NCI-H2029 (cell line): Measurements from ENCODE around the gene NFAT5.

Experiments used
- DNase-seq: peaks from one replicate; lab custom pipeline; 2025; lab: John Stamatoyannopoulos, UW

Gene NFAT5

GRCh38 chr16:69644790-69645189 lies 79.0 kb downstream of the NFAT5 start:
- DNase-seq: no peak

DNA sequence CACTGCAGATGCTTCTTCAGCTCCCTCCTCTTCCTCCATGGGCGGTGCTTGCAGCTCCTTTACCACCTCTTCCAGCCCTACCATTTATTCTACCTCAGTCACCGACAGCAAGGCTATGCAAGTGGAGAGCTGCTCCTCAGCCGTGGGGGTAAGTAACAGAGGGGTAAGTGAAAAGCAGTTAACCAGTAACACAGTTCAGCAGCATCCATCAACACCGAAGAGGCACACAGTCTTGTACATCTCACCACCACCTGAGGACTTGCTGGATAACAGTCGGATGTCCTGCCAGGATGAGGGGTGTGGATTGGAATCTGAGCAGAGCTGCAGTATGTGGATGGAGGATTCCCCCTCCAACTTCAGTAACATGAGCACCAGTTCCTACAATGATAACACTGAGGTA lies 81.3 kb downstream of the NFAT5 start:
- no peak for DNase-seq

- DNase-seq: no peak
Measured at GRCh38 chr16:69651217-69651616, 85.5 kb downstream of the NFAT5 start.

- no peak for DNase-seq
Measured at GRCh38 chr16:69654280-69654931, 88.6 kb downstream of the NFAT5 start.

DNA sequence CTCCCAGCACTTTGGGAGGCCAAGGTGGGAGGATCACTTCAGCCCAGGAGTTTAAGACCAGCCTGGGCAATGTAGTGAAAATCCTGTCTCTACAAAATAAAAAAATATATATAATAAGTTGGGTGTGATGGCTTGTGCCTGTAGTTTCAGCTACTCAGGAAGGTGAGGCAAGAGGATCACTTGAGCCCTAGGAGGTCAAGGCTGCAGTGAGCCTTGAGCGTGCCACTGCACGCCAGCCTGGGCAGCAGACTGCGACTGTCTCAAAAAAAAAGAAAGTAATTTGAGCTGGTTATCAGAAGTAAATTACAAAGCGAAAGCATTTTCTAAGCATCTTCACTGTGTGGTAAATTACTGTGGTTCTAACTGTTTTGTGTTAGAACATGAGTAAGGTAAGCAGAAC lies 94.4 kb downstream of the NFAT5 start:
- DNase-seq: no peak

GRCh38 chr16:69662901-69663300 lies 97.1 kb downstream of the NFAT5 start:
- DNase-seq: no peak

GRCh38 chr16:69663846-69664245 lies 98.1 kb downstream of the NFAT5 start:
- no peak for DNase-seq

DNA sequence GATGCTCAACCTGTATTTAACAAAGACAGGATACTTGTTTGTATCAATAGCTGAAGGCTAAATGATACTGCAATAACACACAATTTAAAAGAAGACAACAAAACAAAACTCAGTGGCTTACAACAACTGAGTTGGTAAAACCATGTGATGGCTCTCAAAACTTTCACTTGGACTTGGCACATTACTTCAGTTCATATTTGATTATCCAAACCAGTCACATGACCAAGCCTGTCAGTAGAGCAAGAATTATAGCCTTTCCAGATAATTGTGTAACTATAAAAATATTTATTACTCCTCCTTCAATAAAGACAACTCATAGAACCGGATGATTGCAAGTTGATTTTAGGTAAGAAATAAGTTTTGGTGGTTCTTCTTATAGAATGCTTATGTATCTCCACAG lies 103.8 kb downstream of the NFAT5 start:
- DNase-seq: no peak

DNA sequence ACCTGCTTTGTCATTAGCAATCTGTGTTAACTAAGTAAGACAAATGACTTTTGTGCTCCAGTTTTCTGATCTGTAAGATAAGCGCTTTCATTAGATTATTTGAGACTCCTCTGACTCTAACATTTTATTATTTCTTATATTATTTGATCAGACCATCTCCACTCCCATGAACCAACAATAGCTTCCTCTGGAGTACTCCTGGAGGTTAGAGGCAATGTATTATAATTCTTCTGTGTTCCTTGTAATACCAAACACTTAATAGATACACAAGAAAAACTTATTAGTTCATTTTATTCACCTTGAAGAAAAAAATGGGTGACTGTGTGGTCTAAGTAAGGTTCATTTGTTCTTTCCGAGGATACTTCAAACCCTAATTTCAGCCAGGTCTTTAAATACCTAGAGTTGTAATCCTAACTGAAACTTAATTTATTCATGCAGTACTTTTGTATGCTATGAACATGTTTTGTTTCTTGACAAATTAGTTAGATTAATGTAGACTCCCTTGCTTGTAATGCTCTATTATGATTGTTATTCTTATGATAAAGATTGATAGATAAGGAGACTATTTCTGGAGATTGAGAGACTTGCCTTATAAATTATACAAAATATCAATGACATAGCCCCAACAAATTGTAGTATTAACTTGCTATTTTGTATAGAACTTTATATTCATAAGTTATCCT lies 106.7 kb downstream of the NFAT5 start:
- DNase-seq: no peak

GRCh38 chr16:69672998-69673713 lies 107.4 kb downstream of the NFAT5 start:
- no peak for DNase-seq

DNA sequence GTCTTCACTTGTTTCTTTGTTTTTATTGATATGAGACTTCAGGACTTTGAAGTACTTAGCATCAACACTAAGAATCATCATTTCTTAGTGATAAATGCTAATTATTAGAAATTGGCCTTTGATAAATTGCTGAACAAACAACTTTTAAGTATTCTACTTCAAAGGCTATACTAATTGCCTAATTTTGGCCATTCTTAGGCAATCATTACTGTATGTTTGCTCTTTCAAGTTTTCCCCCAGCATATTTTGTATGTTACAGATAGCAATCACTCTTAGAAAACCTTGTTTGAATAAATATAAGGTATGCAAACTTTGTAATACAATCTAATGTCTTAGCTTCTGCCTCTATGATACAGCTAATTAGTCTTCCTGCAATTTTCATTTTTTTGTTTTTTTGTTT lies 114.6 kb downstream of the NFAT5 start:
- no peak for DNase-seq

DNA sequence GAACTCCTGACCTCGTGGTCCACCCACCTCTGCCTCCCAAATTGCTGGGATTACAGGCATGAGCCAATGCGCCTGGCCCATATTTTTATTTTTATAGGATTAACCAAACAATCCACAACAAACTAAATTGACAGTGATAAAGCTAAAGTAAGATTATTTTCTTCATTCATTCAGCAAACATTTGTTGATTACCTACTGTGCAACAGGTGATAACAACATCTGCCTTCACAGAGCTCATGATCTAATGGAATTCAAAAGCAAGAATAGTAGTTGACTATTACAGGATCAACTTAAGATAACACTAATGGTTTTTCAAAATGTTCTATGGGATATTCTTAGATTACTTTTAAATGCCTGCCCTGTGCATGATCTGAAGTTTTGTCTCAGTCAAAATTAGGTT lies 122.8 kb downstream of the NFAT5 start:
- no peak for DNase-seq

DNA sequence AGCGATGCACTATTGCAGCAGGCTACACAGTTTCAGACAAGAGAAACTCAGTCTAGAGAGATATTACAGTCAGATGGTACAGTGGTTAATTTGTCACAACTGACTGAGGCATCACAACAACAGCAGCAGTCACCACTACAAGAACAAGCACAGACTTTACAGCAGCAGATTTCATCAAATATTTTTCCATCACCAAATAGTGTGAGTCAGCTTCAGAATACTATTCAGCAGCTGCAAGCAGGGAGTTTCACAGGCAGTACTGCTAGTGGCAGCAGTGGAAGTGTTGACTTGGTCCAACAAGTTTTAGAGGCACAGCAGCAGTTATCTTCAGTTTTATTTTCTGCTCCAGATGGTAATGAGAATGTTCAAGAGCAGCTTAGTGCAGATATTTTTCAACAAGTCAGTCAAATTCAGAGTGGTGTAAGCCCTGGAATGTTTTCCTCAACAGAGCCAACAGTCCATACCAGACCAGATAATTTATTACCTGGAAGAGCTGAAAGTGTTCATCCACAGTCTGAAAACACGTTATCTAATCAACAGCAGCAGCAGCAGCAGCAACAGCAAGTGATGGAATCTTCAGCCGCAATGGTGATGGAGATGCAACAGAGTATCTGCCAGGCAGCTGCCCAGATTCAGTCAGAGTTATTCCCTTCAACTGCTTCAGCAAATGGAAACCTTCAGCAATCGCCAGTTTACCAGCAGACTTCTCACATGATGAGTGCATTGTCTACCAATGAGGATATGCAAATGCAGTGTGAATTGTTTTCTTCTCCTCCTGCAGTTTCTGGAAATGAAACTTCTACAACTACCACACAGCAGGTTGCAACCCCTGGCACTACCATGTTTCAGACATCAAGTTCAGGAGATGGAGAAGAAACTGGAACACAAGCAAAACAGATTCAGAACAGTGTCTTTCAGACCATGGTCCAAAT lies 126.5 kb downstream of the NFAT5 start:
- DNase-seq: no peak

- no peak for DNase-seq
Measured at GRCh38 chr16:69693916-69694315, 128.2 kb downstream of the NFAT5 start.

DNA sequence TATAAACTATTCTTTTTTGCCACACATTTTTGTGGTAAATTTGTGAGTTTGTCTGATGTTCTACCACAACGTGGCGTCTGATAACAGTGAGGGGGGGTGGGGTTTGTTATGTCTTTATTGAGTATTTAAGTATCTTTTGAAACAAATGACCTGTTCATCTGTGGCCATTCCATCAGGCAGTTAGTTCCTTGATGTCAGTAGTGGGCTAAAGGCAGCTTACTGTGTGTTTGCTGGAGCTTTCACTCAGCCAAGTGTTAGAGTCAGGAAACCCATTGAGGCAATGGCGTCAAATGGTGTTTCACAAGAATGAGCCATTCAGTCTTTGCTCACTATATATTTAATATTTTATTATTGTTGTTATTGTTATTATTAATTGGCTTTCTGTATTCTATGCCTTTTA lies 132.6 kb downstream of the NFAT5 start:
- no peak for DNase-seq

GRCh38 chr16:69699915-69700314 lies 134.1 kb downstream of the NFAT5 start:
- no peak for DNase-seq

GRCh38 chr16:69701452-69701851 lies 135.7 kb downstream of the NFAT5 start:
- no peak for DNase-seq

- DNase-seq: no peak
Measured at GRCh38 chr16:69701866-69702265, 136.1 kb downstream of the NFAT5 start.

DNA sequence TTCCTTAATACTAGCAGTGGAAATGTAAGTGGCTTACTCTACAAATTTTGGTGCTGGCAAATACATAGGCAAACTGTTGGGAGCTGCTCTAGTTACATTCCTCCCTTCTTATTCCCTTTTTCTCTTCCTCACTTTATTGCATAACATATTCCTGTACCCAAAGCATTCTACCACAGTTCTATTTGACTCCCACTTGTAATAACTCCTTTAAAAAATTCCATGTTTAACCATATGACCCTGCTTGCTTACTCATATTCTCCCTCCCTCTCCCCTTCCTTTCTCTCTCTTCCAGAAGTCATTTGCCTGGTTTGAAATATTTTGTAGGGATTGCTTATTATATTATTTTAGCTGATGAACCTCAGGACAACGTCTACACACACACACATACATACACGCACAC lies 137.9 kb downstream of the NFAT5 start:
- DNase-seq: no peak

DNA sequence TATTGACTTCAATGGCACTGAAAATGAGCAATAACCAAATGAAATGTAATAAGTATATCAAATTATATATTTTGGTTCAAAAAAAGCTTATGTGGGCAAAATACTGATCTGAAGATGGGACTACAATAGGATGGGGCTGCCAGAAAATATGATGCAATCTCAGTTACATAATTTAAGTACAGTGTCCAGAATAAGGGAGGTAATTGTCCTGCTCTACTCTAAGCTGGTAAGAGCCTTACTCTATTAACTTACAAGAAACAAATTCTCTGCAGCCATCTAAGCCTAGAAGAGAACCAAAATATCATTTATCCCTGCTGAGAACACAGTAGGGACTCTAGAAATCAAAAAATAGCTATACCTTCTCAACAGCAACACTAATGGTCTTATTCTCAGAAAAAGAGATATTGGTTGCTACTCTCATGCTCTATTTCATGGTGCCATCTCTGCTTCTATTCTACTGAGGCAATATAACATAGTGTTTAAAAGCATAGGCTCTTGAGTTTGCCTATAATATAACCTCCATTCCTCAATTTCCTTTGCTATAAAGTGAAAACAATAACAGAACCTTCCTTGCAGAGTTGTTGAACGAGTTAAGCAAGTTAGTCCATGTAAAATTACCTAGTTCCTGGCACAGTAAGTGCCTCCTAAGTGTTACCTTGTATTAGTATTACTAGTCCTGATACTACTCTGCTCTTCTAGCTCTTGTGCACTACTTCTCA lies 140.6 kb downstream of the NFAT5 start:
- no peak for DNase-seq

- DNase-seq: no peak
Measured at GRCh38 chr16:69706975-69707340, 141.2 kb downstream of the NFAT5 start.
